Measurements from ENCODE around the gene ACP2. TPM values are rescaled to one million over a fixed set of nuclear protein-coding genes. Genes with fewer than 3 reads are reported as not detected.

The ACP2 gene
- total RNA-seq, 1 experiment from 2014 or later: 18.7 TPM

- Mint-ChIP-seq H3K9me3 (no peaks in the 10 kb centered on the region), H3K27ac (no peak overlapping the region), H3K4me1 (peaks cover 10% of the 10 kb centered on the region), H3K4me3 (no peak overlapping the region), H3K27me3 (ENCODE audit: low read depth) (no peaks in the 10 kb centered on the region), H3K36me3 (peaks cover 66% of the 10 kb centered on the region)
- TF ChIP-seq ZNF263 (CRISPR knock-in tag; IDR thresholded peaks at IDR 0.05; ENCODE audit: low read depth) (no peak), HMGA2 (CRISPR knock-in tag; IDR thresholded peaks at IDR 0.05) (no peak), ZNF512 (CRISPR knock-in tag; IDR thresholded peaks at IDR 0.05; ENCODE audit: borderline replicate concordance) (no peak), CDX4 (CRISPR knock-in tag; IDR thresholded peaks at IDR 0.05; ENCODE audit: borderline replicate concordance) (no peak), ZNF671 (CRISPR knock-in tag; IDR thresholded peaks at IDR 0.05) (no peak), ZNF121 (CRISPR knock-in tag; IDR thresholded peaks at IDR 0.05) (no peak), MYBL2 (CRISPR knock-in tag; IDR thresholded peaks at IDR 0.05) (no peak), ATF6 (CRISPR knock-in tag; IDR thresholded peaks at IDR 0.05) (no peak), MXD4 (CRISPR knock-in tag; IDR thresholded peaks at IDR 0.05; ENCODE audit: borderline replicate concordance) (no peak), OVOL2 (CRISPR knock-in tag; IDR thresholded peaks at IDR 0.05; ENCODE audit: borderline replicate concordance) (no peak), ERG (CRISPR knock-in tag; IDR thresholded peaks at IDR 0.05) (no peak), ZNF138 (CRISPR knock-in tag; conservative IDR thresholded peaks at IDR 0.05) (no peak)
- no peak for DNase-seq (ENCODE audit: low spot score)
- POLR2A ChIA-PET: no interaction called here
- no peak for ATAC-seq
- CTCF ChIA-PET: interaction anchor here (2.9 kb wide), 1 partner anchor 19 kb away, joined by 16 read pairs; no protein-coding TSS in a partner anchor
Measured at GRCh38 chr11:47278769-47279168, 30.2 kb upstream of the ACP2 start.

DNA sequence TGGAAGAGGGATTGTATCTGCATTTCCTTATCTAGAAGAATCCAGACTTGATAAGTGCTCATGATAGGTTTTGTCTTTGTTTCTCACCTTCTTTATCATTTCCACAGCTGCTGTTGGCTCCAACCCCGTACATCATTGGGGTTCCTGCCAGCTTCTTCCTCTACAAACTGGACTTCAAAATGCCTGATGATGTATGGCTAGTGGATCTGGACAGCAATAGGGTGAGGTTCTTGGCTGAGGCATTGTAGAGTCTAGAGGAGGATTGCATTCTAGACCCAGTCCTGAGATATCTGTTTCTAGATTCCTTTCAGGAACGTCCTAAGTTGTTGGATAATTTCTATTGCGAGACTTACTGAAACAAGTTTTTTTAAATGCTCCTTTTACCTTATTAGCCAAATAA, 29.4 kb upstream of the ACP2 start:
- no peak for DNase-seq (ENCODE audit: low spot score)
- POLR2A ChIA-PET: no interaction called here
- Mint-ChIP-seq H3K9me3 (no peaks in the 10 kb centered on the region), H3K27ac (no peak overlapping the region), H3K4me1 (peaks cover 10% of the 10 kb centered on the region), H3K4me3 (no peak overlapping the region), H3K27me3 (ENCODE audit: low read depth) (no peaks in the 10 kb centered on the region), H3K36me3 (peaks cover 65% of the 10 kb centered on the region)
- ATAC-seq: no peak
- CTCF ChIA-PET: no interaction called here
- TF ChIP-seq ZNF416 (CRISPR knock-in tag; IDR thresholded peaks at IDR 0.05) (no peak), TEAD4 (CRISPR knock-in tag; IDR thresholded peaks at IDR 0.05) (no peak), CTCF (IDR thresholded peaks at IDR 0.05) (no peak), CREB1 (CRISPR knock-in tag; IDR thresholded peaks at IDR 0.05) (no peak), SOX15 (CRISPR knock-in tag; IDR thresholded peaks at IDR 0.05) (no peak), FOXK1 (CRISPR knock-in tag; IDR thresholded peaks at IDR 0.05) (no peak), ATF1 (CRISPR knock-in tag; IDR thresholded peaks at IDR 0.05) (no peak), IRF2 (CRISPR knock-in tag; IDR thresholded peaks at IDR 0.05; ENCODE audit: borderline replicate concordance, low read depth) (no peak), ZNF121 (CRISPR knock-in tag; IDR thresholded peaks at IDR 0.05) (no peak)
- TF ChIP-seq, protein P1, sequence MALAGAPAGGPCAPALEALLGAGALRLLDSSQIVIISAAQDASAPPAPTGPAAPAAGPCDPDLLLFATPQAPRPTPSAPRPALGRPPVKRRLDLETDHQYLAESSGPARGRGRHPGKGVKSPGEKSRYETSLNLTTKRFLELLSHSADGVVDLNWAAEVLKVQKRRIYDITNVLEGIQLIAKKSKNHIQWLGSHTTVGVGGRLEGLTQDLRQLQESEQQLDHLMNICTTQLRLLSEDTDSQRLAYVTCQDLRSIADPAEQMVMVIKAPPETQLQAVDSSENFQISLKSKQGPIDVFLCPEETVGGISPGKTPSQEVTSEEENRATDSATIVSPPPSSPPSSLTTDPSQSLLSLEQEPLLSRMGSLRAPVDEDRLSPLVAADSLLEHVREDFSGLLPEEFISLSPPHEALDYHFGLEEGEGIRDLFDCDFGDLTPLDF (CRISPR knock-in tag; IDR thresholded peaks at IDR 0.05): no peak
- TF ChIP-seq, protein P2, sequence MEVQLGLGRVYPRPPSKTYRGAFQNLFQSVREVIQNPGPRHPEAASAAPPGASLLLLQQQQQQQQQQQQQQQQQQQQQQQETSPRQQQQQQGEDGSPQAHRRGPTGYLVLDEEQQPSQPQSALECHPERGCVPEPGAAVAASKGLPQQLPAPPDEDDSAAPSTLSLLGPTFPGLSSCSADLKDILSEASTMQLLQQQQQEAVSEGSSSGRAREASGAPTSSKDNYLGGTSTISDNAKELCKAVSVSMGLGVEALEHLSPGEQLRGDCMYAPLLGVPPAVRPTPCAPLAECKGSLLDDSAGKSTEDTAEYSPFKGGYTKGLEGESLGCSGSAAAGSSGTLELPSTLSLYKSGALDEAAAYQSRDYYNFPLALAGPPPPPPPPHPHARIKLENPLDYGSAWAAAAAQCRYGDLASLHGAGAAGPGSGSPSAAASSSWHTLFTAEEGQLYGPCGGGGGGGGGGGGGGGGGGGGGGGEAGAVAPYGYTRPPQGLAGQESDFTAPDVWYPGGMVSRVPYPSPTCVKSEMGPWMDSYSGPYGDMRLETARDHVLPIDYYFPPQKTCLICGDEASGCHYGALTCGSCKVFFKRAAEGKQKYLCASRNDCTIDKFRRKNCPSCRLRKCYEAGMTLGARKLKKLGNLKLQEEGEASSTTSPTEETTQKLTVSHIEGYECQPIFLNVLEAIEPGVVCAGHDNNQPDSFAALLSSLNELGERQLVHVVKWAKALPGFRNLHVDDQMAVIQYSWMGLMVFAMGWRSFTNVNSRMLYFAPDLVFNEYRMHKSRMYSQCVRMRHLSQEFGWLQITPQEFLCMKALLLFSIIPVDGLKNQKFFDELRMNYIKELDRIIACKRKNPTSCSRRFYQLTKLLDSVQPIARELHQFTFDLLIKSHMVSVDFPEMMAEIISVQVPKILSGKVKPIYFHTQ (CRISPR knock-in tag; IDR thresholded peaks at IDR 0.05): no peak
- TF ChIP-seq, protein P3, sequence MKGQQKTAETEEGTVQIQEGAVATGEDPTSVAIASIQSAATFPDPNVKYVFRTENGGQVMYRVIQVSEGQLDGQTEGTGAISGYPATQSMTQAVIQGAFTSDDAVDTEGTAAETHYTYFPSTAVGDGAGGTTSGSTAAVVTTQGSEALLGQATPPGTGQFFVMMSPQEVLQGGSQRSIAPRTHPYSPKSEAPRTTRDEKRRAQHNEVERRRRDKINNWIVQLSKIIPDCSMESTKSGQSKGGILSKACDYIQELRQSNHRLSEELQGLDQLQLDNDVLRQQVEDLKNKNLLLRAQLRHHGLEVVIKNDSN (CRISPR knock-in tag; IDR thresholded peaks at IDR 0.05): no peak
